Body of pancreas (tissue), 4 donors: ENCODE measurements around the gene NDP.

Source experiments
- POLR2A ChIP-seq, 3 donors: fragments of 450-650 bp; IDR thresholded peaks; one replicate each; pipeline ENCODE4 v1.6.1; 2016; ENCODE audit warnings: antibody characterized with exemption in 3 of 3, mild to moderate bottlenecking in 2 of 3
- TF ChIP-seq, protein P1 (sequence below), 7 experiments: fragments of 450-650 bp in 4 of 7; fragments of 200-600 bp in 3 of 7; sonication (generic) in 3 of 7; IDR thresholded peaks; one replicate each; pipeline ENCODE4 v1.5.1; 2016 to 2019; ENCODE audit warnings: antibody characterized with exemption in 7 of 7

DNA sequence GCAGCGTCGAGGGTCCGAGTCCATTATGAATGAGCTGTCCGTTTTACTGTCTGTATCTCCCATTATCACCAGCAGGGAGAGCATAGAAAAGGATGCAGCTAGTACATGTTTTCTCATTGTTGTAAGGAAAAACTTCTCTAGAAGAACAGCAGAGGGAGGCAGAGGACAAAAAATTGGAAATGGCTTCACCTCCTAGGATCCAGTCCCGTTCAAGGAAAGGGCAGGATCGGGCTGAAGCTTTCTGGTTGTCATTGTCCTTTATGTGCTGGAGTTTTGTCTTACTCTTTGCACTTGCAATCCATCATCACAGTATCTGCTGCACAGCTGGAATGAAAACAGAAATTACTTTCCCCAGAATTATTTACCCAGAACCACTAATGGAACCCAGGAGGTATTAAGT lies 14.7 kb downstream of the NDP start:
- no peak for TF ChIP-seq POLR2A (IDR thresholded peaks at IDR 0.05)
- TF ChIP-seq, protein P1, sequence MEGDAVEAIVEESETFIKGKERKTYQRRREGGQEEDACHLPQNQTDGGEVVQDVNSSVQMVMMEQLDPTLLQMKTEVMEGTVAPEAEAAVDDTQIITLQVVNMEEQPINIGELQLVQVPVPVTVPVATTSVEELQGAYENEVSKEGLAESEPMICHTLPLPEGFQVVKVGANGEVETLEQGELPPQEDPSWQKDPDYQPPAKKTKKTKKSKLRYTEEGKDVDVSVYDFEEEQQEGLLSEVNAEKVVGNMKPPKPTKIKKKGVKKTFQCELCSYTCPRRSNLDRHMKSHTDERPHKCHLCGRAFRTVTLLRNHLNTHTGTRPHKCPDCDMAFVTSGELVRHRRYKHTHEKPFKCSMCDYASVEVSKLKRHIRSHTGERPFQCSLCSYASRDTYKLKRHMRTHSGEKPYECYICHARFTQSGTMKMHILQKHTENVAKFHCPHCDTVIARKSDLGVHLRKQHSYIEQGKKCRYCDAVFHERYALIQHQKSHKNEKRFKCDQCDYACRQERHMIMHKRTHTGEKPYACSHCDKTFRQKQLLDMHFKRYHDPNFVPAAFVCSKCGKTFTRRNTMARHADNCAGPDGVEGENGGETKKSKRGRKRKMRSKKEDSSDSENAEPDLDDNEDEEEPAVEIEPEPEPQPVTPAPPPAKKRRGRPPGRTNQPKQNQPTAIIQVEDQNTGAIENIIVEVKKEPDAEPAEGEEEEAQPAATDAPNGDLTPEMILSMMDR (IDR thresholded peaks at IDR 0.05), result peak; percentile 25 to 89 (median 83)
